Astrocyte (in vitro differentiated cells and primary cell): ENCODE results near the gene ARPC2.

ENCODE experiments used
- CTCF ChIP-seq: IDR thresholded peaks from 2 replicates; pipeline ENCODE4 v1.5.1; 2011; ENCODE audit warnings: low read depth, mild to moderate bottlenecking, inconsistent platforms, low read length, moderate library complexity; ENCODE audit not compliant: insufficient read depth
- EZH2 ChIP-seq: IDR thresholded peaks from 2 replicates; pipeline ENCODE4 v1.6.1; 2012; ENCODE audit warnings: mild to moderate bottlenecking, low read length, inconsistent platforms; ENCODE audit not compliant: insufficient read depth

- TF ChIP-seq CTCF (no peak), EZH2 (no peak)
These were observed 28.5 kb upstream of the ARPC2 start for GRCh38 chr2:218188528-218188927.
